ENCODE data around the gene ACAA1. TPM values are rescaled to one million over a fixed set of nuclear protein-coding genes. Genes with fewer than 3 reads are reported as not detected.
A peak's percentile ranks its signal among the peaks of the same experiment; 100 is the strongest.

ACAA1 gene
- total RNA-seq, 3 donors from 2014 or later (not counting 1 experiment from before 2014, with no cell fraction given): 79.4 to 101 (median 93.9) TPM

DNA sequence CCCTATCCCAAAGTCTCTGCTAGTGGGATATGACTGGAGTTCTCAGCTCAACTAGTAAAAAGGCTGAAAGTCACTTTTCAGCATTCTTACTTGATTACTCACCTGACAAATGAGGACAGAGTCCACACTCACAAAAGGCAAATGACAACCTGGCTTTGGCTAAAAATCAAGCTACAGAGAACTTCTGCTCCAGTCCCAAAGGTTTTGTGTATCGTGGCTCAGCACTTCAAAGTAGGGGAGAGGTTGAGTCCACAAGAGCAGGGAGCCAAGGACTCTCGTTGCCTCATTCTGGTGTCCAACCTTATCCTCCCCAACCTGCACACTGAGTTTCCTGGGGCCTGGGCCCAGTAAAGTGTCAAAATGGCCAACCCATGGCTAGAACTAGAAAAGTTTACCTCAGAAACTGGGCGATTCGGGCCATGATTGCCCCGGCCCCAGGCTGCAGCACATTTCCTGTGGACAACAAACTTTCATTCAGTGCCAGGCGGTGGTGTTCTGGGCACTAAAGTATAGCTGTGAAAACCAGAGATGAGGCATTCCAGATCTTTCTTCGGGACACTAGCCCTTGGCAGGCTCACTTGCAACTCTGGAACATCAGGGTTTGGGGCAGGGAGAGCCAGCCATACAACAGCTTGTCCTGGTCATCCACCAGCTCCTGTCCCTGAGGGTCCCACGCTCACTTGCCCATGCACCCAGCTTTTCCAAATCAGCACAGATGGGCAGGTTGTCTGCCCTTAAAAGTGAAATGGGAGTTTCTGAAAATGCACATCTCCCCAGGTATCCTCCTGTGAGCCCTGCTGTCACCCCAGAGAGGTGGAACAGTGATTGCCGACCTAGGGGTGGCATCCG, 3.1 kb downstream of the ACAA1 start:
- peaks cover 52 to 59% of the 10 kb centered on the region in 2 donors for H3K4me1 Mint-ChIP-seq
- H3K36me3 ChIP-seq (ENCODE audit: control insufficient read depth, insufficient read depth, low read length): peaks cover 46% of the 10 kb centered on the region
- TF ChIP-seq, protein P1, sequence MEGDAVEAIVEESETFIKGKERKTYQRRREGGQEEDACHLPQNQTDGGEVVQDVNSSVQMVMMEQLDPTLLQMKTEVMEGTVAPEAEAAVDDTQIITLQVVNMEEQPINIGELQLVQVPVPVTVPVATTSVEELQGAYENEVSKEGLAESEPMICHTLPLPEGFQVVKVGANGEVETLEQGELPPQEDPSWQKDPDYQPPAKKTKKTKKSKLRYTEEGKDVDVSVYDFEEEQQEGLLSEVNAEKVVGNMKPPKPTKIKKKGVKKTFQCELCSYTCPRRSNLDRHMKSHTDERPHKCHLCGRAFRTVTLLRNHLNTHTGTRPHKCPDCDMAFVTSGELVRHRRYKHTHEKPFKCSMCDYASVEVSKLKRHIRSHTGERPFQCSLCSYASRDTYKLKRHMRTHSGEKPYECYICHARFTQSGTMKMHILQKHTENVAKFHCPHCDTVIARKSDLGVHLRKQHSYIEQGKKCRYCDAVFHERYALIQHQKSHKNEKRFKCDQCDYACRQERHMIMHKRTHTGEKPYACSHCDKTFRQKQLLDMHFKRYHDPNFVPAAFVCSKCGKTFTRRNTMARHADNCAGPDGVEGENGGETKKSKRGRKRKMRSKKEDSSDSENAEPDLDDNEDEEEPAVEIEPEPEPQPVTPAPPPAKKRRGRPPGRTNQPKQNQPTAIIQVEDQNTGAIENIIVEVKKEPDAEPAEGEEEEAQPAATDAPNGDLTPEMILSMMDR (IDR thresholded peaks at IDR 0.05): no peak
- H3K27ac ChIP-seq (ENCODE audit: low read length): no peak overlapping the region
- H3K36me3 Mint-ChIP-seq: no peaks in the 10 kb centered on the region
- no peaks in the 10 kb centered on the region for H3K27me3 ChIP-seq (ENCODE audit: control insufficient read depth, insufficient read depth, low read length)
- H3K9me3 ChIP-seq (ENCODE audit: control insufficient read depth, insufficient read depth, low read length): no peaks in the 10 kb centered on the region
- DNase-seq (no peak), ATAC-seq (no peak)
- 91% methylated on average over 10 of the region's 10 CpGs for WGBS (ENCODE audit: insufficient coverage)
- intact Hi-C loops (cut with micrococcal nuclease): no loop called here
- no peaks in the 10 kb centered on the region for H3K9me3 Mint-ChIP-seq
- H3K27ac Mint-ChIP-seq: peak overlapping the region; percentile 15 to 67
- peaks cover 29% of the 10 kb centered on the region for H3K4me1 ChIP-seq (ENCODE audit: control insufficient read depth, insufficient read depth, low read length)
- H3K4me3 ChIP-seq (ENCODE audit: low read length): no peak overlapping the region
- no peaks in the 10 kb centered on the region for H3K27me3 Mint-ChIP-seq (ENCODE audit: low read depth in 2 of 2)
- peak overlapping the region; percentile 21 for H3K4me3 Mint-ChIP-seq

DNA sequence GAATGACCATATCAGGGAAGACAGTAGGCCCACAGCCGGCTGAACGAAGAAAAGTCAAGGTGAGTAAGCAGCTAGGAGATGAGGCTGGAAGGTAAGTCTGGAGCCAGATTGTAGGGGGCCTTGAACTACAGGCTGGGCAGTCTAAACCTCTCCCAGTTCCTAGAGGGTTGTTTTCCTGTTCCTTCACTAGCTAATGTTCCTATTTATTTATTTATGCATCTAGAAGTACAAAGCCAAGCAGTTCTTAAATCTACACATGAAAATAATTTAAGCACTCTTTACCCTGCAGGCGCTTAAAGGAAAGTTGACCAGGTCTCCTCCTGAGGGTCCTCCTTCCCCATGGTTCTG, 3.7 kb downstream of the ACAA1 start:
- peaks cover 46 to 53% of the 10 kb centered on the region in 2 donors for H3K4me1 Mint-ChIP-seq
- WGBS (ENCODE audit: insufficient coverage): 97% methylated on average over 3 of the region's 3 CpGs
- H3K4me3 Mint-ChIP-seq: no peak overlapping the region
- Histone ChIP-seq H3K27me3 (ENCODE audit: control insufficient read depth, insufficient read depth, low read length) (no peaks in the 10 kb centered on the region), H3K4me1 (ENCODE audit: control insufficient read depth, insufficient read depth, low read length) (peaks cover 26% of the 10 kb centered on the region), H3K9me3 (ENCODE audit: control insufficient read depth, insufficient read depth, low read length) (no peaks in the 10 kb centered on the region), H3K27ac (ENCODE audit: low read length) (no peak overlapping the region), H3K36me3 (ENCODE audit: control insufficient read depth, insufficient read depth, low read length) (peaks cover 49% of the 10 kb centered on the region), H3K4me3 (ENCODE audit: low read length) (no peak overlapping the region)
- no peaks in the 10 kb centered on the region for H3K27me3 Mint-ChIP-seq (ENCODE audit: low read depth in 2 of 2)
- no peaks in the 10 kb centered on the region for H3K36me3 Mint-ChIP-seq
- no peak for DNase-seq
- intact Hi-C loops (cut with micrococcal nuclease): no loop called here
- ATAC-seq: no peak
- TF ChIP-seq, protein P1 (IDR thresholded peaks at IDR 0.05): no peak
- H3K9me3 Mint-ChIP-seq: no peaks in the 10 kb centered on the region
- no peak overlapping the region for H3K27ac Mint-ChIP-seq

DNA sequence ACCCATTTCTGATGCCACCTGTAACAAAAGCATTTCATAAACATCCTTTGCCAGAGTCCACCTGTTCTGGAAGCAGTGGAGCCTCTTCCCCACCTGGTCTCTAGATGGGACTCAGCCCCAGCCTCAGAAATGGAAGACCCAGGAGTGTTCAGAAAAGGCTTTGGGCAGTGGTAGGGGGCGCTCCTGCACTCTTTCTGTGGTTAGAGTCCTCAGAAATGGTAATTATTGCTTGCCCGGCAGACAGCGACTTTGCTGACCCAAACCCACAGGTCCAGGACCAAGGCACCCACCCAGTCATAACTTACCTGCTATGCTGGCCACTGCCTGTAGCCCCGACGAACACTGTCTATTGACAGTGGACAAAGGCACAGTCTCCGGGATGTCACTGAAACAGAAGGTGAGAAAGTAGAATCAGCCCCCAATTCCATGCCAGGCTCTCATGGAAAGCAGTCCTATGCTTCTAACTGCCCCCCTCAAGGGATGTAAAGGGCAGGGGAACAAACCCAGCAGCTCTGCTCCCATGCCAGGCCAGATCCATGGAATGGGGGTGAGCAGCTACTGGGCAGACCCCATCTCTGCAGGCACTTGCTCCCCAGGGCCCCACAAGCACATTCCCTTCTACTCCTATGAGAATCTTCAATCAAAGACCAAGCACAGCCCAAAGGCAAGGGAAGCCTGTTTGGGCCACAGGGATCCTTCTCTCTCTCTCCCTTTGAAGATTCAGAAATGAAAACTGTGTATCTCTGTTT, 5.1 kb downstream of the ACAA1 start:
- peaks cover 63% of the 10 kb centered on the region for H3K36me3 ChIP-seq (ENCODE audit: control insufficient read depth, insufficient read depth, low read length)
- H3K27me3 Mint-ChIP-seq (ENCODE audit: low read depth in 2 of 2): no peaks in the 10 kb centered on the region
- H3K36me3 Mint-ChIP-seq: no peaks in the 10 kb centered on the region

More for the DNA sequence above, 5.1 kb downstream of the ACAA1 start:
- intact Hi-C loops (cut with micrococcal nuclease): no loop called here
- Mint-ChIP-seq H3K27ac (peak overlapping the region in 1 of 2 donors; percentile 27), H3K9me3 (no peaks in the 10 kb centered on the region), H3K4me3 (no peak overlapping the region), H3K4me1 (peaks cover 32 to 39% of the 10 kb centered on the region in 2 donors)
- no peaks in the 10 kb centered on the region for H3K27me3 ChIP-seq (ENCODE audit: control insufficient read depth, insufficient read depth, low read length)
- H3K4me1 ChIP-seq (ENCODE audit: control insufficient read depth, insufficient read depth, low read length): peaks cover 16% of the 10 kb centered on the region
- TF ChIP-seq, protein P1 (IDR thresholded peaks at IDR 0.05): no peak
- H3K4me3 ChIP-seq (ENCODE audit: low read length): no peak overlapping the region
- 82% methylated on average over 6 of the region's 6 CpGs for WGBS (ENCODE audit: insufficient coverage)
- DNase-seq (peak in 1 of 2 donors; percentile 46), ATAC-seq (no peak)
- H3K27ac ChIP-seq (ENCODE audit: low read length): no peak overlapping the region
- no peaks in the 10 kb centered on the region for H3K9me3 ChIP-seq (ENCODE audit: control insufficient read depth, insufficient read depth, low read length)
